ENCODE data around the gene ATRNL1. TPM values are rescaled to one million over a fixed set of nuclear protein-coding genes. Genes with fewer than 3 reads are reported as not detected.

Gene ATRNL1
- total RNA-seq, 4 donors from 2014 or later = 0.44 to 1.4 (median 1.1) TPM

- no peaks in the 10 kb centered on the region for H3K4me1 ChIP-seq
- no peaks in the 10 kb centered on the region for H3K27me3 ChIP-seq
- H3K4me3 ChIP-seq = no peak overlapping the region
- no peaks in the 10 kb centered on the region for H3K36me3 ChIP-seq
- no peak overlapping the region for H3K27ac ChIP-seq
- no peak for DNase-seq (ENCODE audit: low spot score in 2 of 2)
- TF ChIP-seq POLR2AphosphoS5 (IDR thresholded peaks at IDR 0.05) (no peak), POLR2A (IDR thresholded peaks at IDR 0.05) (no peak), EP300 (IDR thresholded peaks at IDR 0.05) (no peak), CTCF (IDR thresholded peaks at IDR 0.05) (no peak)
- H3K9me3 ChIP-seq = no peaks in the 10 kb centered on the region
These were observed 678.6 kb downstream of the ATRNL1 start for GRCh38 chr10:115771755-115772154.

- Histone ChIP-seq H3K4me1 (no peaks in the 10 kb centered on the region), H3K27ac (no peak overlapping the region), H3K36me3 (no peaks in the 10 kb centered on the region), H3K4me3 (no peak overlapping the region), H3K9me3 (no peaks in the 10 kb centered on the region), H3K27me3 (no peaks in the 10 kb centered on the region)
- WGBS = 100% methylated on average over 1 of the region's 1 CpG
- TF ChIP-seq POLR2A (IDR thresholded peaks at IDR 0.05) (no peak), POLR2AphosphoS5 (IDR thresholded peaks at IDR 0.05) (no peak), CTCF (IDR thresholded peaks at IDR 0.05) (no peak), EP300 (IDR thresholded peaks at IDR 0.05) (no peak)
- no peak for DNase-seq (ENCODE audit: low spot score in 2 of 2)
These were observed 679.4 kb downstream of the ATRNL1 start for GRCh38 chr10:115772606-115773005.

GRCh38 chr10:115773832-115774231 lies 680.7 kb downstream of the ATRNL1 start:
- no peak overlapping the region for H3K27ac ChIP-seq
- WGBS = 83% methylated on average over 2 of the region's 2 CpGs
- TF ChIP-seq POLR2A (IDR thresholded peaks at IDR 0.05) (no peak), CTCF (IDR thresholded peaks at IDR 0.05) (no peak), POLR2AphosphoS5 (IDR thresholded peaks at IDR 0.05) (no peak), EP300 (IDR thresholded peaks at IDR 0.05) (no peak)
- H3K4me1 ChIP-seq = no peaks in the 10 kb centered on the region
- no peaks in the 10 kb centered on the region for H3K9me3 ChIP-seq
- H3K36me3 ChIP-seq = no peaks in the 10 kb centered on the region
- H3K27me3 ChIP-seq = no peaks in the 10 kb centered on the region
- DNase-seq (ENCODE audit: low spot score in 2 of 2) = no peak
- H3K4me3 ChIP-seq = no peak overlapping the region

GRCh38 chr10:115774721-115775120 lies 681.6 kb downstream of the ATRNL1 start:
- H3K4me1 ChIP-seq = no peaks in the 10 kb centered on the region
- TF ChIP-seq POLR2AphosphoS5 (IDR thresholded peaks at IDR 0.05) (no peak), EP300 (IDR thresholded peaks at IDR 0.05) (no peak), CTCF (IDR thresholded peaks at IDR 0.05) (no peak)
- no peaks in the 10 kb centered on the region for H3K9me3 ChIP-seq
- no peaks in the 10 kb centered on the region for H3K36me3 ChIP-seq
- H3K27ac ChIP-seq = no peak overlapping the region
- H3K27me3 ChIP-seq = no peaks in the 10 kb centered on the region
- H3K4me3 ChIP-seq = no peak overlapping the region
- WGBS = 44% methylated on average over 2 of the region's 2 CpGs
- DNase-seq (ENCODE audit: low spot score in 2 of 2) = no peak

GRCh38 chr10:115777646-115778045 lies 684.5 kb downstream of the ATRNL1 start:
- DNase-seq (ENCODE audit: low spot score in 2 of 2) = no peak
- H3K27me3 ChIP-seq = no peaks in the 10 kb centered on the region
- no peaks in the 10 kb centered on the region for H3K9me3 ChIP-seq
- 84% methylated on average over 2 of the region's 2 CpGs for WGBS
- H3K4me3 ChIP-seq = no peak overlapping the region
- H3K36me3 ChIP-seq = no peaks in the 10 kb centered on the region
- TF ChIP-seq EP300 (IDR thresholded peaks at IDR 0.05) (no peak), CTCF (IDR thresholded peaks at IDR 0.05) (no peak), POLR2A (IDR thresholded peaks at IDR 0.05) (no peak), POLR2AphosphoS5 (IDR thresholded peaks at IDR 0.05) (no peak)
- no peaks in the 10 kb centered on the region for H3K4me1 ChIP-seq
- H3K27ac ChIP-seq = no peak overlapping the region

Measured in suprapubic skin (tissue), 4 donors.